AG10803 (cell line): ENCODE data around the gene OR3A3.
"Not testable (repeated sequence)": the region's sequence is repeated elsewhere in the genome, so short reads cannot be mapped to it uniquely, and the experiment has no call there.

Source experiments
- DNase-seq: peaks from one replicate; pipeline ENCODE4 v3.0.0; 2010; ENCODE audit warnings: low read depth
- H3K4me3 ChIP-seq: 2 replicates; pipeline ENCODE4 v1.5.1; 2011; ENCODE audit warnings: mild to moderate bottlenecking, low read length, control low read depth
- TF ChIP-seq, protein P1 (sequence below): conservative IDR thresholded peaks from 2 replicates; pipeline ENCODE4 v1.5.1; 2011; ENCODE audit warnings: mild to moderate bottlenecking, low read length, control low read depth, inconsistent platforms

Gene OR3A3

DNA sequence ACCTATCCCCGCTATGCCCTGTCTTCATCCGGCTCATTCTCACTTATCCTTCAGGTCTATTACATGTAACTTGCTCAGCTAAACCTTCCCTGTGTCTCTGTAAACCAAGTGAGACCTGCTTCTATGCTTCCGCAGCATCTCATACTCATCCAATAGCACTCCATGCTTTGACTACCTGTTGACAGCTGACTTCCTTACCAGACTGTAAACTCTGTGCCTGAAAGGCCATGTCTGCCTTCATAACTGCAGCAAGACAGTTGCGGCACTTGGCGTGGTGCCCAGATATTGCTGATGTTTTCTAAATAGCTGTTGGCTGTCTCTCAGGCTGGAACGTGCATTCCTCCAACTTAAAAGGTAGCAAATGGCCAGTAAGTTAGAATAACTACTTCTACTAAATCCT is 11.1 kb upstream of the OR3A3 start:
- H3K4me3 ChIP-seq: no peak overlapping the region
- no peak for DNase-seq
- TF ChIP-seq, protein P1, sequence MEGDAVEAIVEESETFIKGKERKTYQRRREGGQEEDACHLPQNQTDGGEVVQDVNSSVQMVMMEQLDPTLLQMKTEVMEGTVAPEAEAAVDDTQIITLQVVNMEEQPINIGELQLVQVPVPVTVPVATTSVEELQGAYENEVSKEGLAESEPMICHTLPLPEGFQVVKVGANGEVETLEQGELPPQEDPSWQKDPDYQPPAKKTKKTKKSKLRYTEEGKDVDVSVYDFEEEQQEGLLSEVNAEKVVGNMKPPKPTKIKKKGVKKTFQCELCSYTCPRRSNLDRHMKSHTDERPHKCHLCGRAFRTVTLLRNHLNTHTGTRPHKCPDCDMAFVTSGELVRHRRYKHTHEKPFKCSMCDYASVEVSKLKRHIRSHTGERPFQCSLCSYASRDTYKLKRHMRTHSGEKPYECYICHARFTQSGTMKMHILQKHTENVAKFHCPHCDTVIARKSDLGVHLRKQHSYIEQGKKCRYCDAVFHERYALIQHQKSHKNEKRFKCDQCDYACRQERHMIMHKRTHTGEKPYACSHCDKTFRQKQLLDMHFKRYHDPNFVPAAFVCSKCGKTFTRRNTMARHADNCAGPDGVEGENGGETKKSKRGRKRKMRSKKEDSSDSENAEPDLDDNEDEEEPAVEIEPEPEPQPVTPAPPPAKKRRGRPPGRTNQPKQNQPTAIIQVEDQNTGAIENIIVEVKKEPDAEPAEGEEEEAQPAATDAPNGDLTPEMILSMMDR: no peak

- H3K4me3 ChIP-seq: no peak overlapping the region
- no peak for DNase-seq
- TF ChIP-seq, protein P1: no peak
Observed at GRCh38 chr17:3401786-3402185, 9.4 kb upstream of the OR3A3 start.

DNA sequence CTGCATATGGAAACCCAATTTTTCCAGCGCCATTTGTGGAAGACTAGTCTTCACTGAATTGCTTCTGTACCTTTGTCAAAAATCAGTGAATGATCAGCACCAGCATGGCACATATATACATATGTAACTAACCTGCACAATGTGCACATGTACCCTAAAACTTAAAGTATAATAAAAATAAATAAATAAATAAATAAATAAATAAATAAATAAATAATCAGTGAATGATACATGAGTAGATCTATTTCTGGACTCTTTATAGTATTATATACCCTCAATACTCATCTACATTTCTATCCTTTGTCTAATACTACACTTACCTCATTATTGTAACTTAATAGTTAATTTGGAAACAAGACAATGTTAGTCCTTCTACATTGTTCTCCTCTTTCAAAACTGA is 7.3 kb upstream of the OR3A3 start:
- H3K4me3 ChIP-seq, DNase-seq: not testable (repeated sequence)

DNA sequence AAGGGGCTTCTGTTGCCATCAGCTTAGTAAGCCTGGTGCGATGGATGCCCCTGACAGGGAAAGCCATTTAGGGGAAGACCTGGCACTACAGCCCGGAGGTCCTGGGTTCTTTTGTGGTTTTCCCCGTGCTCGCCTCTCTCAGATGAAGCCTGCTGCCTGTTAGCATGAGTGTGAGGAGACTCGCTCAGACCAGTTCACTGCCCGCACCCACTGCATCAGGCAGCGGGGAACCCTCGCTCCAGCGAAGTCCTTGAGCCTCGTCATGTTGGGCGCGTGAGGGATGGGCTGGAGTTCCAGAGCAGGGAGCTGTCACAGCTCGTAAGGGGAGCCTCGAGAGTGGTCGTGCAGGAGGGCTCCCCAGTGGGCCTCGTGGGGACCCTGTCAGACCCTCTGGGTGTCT is 1.0 kb downstream of the OR3A3 start:
- not testable (repeated sequence) for DNase-seq, H3K4me3 ChIP-seq

DNA sequence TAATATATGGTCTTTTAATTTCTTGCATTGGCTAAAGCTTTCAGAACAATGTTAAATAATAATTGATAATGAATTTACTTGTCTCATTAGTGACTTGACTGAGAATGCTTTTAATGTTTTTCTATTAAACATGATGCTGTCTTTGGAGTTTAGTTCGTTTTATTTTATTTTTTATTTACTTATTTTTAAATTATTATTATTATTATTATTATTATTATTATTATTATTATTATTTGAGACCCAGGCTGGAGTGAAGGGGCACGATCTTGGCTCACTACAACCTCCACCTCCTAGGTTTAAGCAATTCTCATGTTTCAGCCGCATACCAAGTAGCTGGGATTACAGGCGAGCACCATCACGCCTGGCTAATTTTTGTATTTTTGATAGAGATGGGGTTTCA is 4.4 kb downstream of the OR3A3 start:
- no peak for DNase-seq
- no peak overlapping the region for H3K4me3 ChIP-seq
- TF ChIP-seq, protein P1: no peak

DNA sequence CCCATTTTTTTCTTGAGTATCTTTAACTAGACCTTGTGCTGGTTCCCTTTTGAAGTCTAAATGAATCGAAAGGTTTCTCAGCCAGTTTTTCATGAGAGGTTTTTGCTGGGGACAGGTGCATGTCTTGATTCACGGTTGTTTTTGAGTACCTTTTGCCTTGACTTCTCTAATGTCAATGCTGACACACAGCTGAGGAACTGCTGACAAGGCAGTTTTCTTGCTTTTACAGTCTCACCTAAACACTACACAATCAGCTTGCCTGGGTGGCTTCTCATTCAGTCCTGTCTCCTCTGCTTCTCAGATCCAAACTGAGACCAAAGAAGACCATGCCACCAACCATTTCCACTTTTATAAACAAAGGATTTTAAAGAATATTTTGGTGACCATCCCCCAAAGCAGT is 7.1 kb downstream of the OR3A3 start:
- DNase-seq: no peak
- no peak overlapping the region for H3K4me3 ChIP-seq
- TF ChIP-seq, protein P1: no peak

DNA sequence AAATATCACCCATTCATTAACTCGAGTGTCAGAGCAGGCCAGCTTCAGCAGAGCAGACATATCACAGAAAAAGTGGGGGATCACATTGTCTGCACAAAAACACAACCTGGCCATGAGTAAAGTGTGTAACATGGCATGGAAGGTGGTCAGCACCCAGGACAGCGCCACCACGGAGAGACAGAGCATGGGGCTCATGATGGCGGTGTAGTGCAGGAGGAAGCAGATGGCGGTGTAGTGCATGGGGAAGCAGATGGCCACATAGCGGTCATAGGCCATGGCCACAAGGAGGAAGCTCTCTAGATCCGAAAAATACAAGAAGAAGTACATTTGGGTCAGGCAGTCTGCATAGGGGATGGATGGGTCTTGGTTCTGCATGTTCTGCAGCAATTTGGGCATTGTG is 22.0 kb downstream of the OR3A3 start:
- DNase-seq: not testable (repeated sequence)

GRCh38 chr17:3433741-3434140 is 22.6 kb downstream of the OR3A3 start, which contains the start of gene OR1E2:
OR1E2 (minus strand) TSS chr17:3433841; CDS start chr17:3433841, 0 bp downstream.
- TF ChIP-seq, protein P1: no peak
- no peak for DNase-seq
- H3K4me3 ChIP-seq: no peak within 1 kb of the TSS

More for the DNA sequence above, 22.0 kb downstream of the OR3A3 start:
- H3K4me3 ChIP-seq: not testable (repeated sequence)

DNA sequence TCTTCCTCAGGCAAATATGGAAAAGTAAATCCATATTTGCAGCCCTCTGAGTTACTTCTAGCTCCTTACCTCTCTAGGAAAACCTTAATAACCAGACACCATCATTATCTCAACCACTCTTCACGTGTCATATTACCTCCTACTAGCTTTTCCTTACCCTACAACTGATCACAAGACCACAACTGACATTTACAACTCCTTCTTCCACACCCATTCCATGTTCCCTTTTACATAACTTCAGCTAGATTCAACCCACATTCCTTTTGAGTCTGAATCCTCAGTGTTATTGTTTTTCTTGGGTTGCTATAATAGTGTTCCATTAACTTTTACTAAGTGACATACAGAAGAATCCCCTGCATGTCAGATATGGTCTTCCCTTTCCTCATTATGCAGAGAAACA is 27.2 kb downstream of the OR3A3 start:
- no peak for DNase-seq
- TF ChIP-seq, protein P1: no peak

More for the DNA sequence above, 27.2 kb downstream of the OR3A3 start:
- no peak overlapping the region for H3K4me3 ChIP-seq
